RWPE2 (cell line): ENCODE measurements around the gene CNOT10.

Experiments
- ATAC-seq: fragments of 200-7000 bp; cut with Tn5 transposase; 3 replicates; pipeline ENCODE4 v1.9.1; 2021; ENCODE audit warnings: low read depth
- DNase-seq: peaks from one replicate; pipeline ENCODE4 v3.0.0-alpha.2; 2020; ENCODE audit warnings: low spot score
- H3K27ac ChIP-seq: fragments of 450-650 bp; 2 replicates; pipeline ENCODE4 v1.5.1; 2017; ENCODE audit warnings: mild to moderate bottlenecking; ENCODE audit not compliant: poor library complexity, severe bottlenecking
- H3K27me3 ChIP-seq: fragments of 250-450 bp; sonication (Bioruptor Pico); 2 replicates; pipeline ENCODE4 v1.5.1; 2021; ENCODE audit warnings: mild to moderate bottlenecking, moderate library complexity; ENCODE audit not compliant: insufficient read depth, poor library complexity, severe bottlenecking
- H3K36me3 ChIP-seq: fragments of 250-450 bp; sonication (Bioruptor Pico); 2 replicates; pipeline ENCODE4 v1.5.1; 2020; ENCODE audit warnings: low read depth, mild to moderate bottlenecking, moderate library complexity
- H3K4me1 ChIP-seq: fragments of 250-450 bp; sonication (Bioruptor Pico); 2 replicates; pipeline ENCODE4 v1.5.1; 2021; ENCODE audit warnings: mild to moderate bottlenecking, moderate library complexity; ENCODE audit not compliant: insufficient read depth, poor library complexity, severe bottlenecking
- H3K4me3 ChIP-seq: fragments of 250-450 bp; sonication (Bioruptor Pico); 2 replicates; pipeline ENCODE4 v1.5.1; 2021; ENCODE audit warnings: mild to moderate bottlenecking, moderate library complexity; ENCODE audit not compliant: severe bottlenecking
- H3K9me3 ChIP-seq: fragments of 250-450 bp; sonication (Bioruptor Pico); 2 replicates; pipeline ENCODE4 v1.5.1; 2021; ENCODE audit warnings: mild to moderate bottlenecking, moderate library complexity; ENCODE audit not compliant: severe bottlenecking
- CTCF ChIP-seq: fragments of 450-650 bp; IDR thresholded peaks from one replicate; pipeline ENCODE4 v1.5.1; 2017; ENCODE audit warnings: mild to moderate bottlenecking, moderate library complexity; ENCODE audit not compliant: poor library complexity, severe bottlenecking

Gene CNOT10

DNA sequence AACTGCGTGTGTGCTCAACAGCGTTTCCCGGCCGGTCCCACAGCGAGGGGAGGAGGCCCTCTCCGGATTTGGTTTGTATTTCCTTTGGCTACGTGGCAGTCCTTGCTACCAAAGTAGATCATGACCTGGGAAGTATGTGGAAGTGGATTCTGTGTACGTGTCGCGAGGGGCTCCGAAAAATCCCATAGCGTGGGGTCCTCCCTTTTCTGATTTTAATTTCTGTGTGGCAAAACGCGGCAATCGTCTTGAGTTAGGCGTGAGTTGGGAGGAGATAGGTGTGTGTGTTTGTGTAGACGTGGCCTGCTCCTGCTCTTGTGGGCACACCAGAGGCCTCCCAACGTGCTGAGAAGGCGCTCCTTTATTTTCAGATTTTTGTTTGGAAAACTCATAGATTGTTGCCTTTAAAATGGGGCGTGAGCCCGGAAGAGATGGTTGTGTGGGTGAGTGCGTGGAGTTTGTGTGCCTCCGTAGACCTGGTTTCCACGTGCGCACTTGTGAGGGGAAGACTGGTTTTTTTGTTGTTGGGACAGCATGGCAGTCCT, 134.1 kb downstream of the CNOT10 start:
- TF ChIP-seq CTCF, result no peak
- no peaks in the 10 kb centered on the region for H3K4me1 ChIP-seq
- no peaks in the 10 kb centered on the region for H3K9me3 ChIP-seq
- H3K27ac ChIP-seq, result no peak overlapping the region
- no peaks in the 10 kb centered on the region for H3K36me3 ChIP-seq
- H3K4me3 ChIP-seq, result no peak overlapping the region
- ATAC-seq, result no peak
- DNase-seq, result no peak
- peaks cover 79% of the 10 kb centered on the region for H3K27me3 ChIP-seq

DNA sequence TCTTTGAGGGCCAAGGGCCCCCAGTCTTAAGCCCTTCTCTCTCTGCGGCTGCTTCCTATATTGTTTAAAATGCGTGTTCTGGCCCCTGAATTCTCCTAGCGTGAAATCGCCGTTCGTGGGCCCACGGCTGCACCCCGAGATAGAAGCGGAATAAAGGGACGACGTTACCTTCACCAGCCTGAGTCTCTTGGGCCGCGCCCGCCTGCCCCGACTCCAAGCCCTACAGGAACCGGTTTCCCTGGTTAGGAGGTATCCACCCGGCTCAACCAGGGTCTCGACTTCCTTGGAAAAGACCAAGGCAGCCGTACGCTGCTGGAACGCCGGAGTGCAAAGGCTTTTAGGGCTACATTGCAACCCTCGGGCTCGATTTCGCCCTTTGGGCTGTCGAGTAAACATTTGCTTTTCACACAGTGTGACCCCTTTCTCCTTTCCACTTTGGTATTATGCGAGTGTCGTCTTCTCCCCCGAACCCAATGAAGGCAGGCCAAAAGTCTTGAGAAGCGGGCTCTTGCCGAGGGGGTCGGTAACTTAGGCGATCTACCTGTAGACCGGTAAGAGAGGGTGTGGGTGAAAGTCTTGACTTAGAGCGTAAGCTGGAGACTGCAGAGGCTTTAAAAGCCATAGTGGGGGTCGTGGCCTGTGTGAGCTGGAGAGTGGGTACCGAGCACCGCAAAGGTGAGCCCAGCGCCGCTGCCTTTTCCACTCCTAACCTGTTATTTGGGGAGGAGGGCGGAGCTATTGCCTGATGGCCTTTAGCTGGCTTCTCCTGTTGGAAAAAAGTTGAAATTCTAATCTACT, 134.8 kb downstream of the CNOT10 start:
- Histone ChIP-seq H3K4me1 (no peaks in the 10 kb centered on the region), H3K4me3 (no peak overlapping the region), H3K27ac (no peak overlapping the region), H3K36me3 (no peaks in the 10 kb centered on the region), H3K27me3 (peaks cover 77% of the 10 kb centered on the region), H3K9me3 (no peaks in the 10 kb centered on the region)
- DNase-seq (no peak), ATAC-seq (no peak)
- TF ChIP-seq CTCF, result no peak

DNA sequence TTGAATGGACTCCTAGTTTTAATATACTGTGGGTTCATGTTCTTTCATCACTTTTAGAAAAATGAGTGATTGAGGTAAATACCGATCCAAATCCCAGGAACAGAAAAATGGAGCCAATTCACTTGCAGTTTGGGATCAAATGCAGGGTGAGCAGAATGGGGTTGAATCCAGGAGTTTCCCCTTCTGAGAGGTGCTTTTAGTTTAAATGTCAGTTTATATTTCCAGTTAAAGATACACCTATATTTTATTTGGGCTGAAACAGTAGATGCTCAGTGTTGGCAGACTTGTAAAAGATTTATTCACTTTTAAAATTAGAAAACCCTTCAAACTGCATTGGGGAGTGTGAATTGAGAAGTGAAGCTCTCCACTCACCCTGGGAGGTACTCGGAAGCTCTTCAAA, 135.4 kb downstream of the CNOT10 start:
- H3K27me3 ChIP-seq, result peaks cover 70% of the 10 kb centered on the region
- DNase-seq, result no peak
- H3K36me3 ChIP-seq, result no peaks in the 10 kb centered on the region
- H3K27ac ChIP-seq, result no peak overlapping the region
- no peak for TF ChIP-seq CTCF
- H3K9me3 ChIP-seq, result no peaks in the 10 kb centered on the region
- ATAC-seq, result no peak
- H3K4me3 ChIP-seq, result no peak overlapping the region
- H3K4me1 ChIP-seq, result no peaks in the 10 kb centered on the region

DNA sequence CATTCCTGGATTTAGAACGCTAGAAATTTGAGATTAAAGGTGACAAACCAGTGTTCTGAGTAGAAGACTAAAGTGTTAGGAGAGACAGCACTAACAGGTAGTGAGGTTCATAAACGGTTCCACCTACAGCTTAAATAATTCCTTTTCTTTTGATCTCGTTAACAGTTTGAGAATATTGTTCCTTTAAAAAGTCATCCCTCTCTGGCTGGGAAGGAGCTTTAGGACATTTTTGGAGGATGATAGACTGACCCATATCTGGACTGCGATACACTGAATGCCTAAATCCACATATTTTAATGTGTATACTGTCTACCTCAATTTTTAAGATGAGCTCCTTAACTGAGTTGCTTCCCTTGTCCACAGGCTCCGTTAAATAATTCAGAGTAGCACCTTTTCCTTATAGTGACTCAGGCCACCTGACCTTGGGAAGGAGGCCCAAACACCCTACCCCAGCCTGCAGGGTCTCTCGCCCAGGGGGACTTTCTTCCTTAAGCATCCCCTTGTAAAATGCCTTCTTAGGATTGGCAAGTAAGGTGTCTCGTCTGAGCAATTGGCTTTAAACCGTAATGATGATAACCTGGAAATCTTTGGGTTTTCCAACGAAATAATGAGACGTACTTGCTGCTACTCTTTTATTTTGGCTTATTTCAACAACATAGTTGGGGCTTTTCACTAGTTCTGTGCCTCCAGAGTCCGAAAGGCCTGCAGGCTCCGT, 136.1 kb downstream of the CNOT10 start:
- DNase-seq (no peak), ATAC-seq (no peak)
- Histone ChIP-seq H3K4me3 (no peak overlapping the region), H3K36me3 (no peaks in the 10 kb centered on the region), H3K4me1 (no peaks in the 10 kb centered on the region), H3K27ac (no peak overlapping the region), H3K9me3 (no peaks in the 10 kb centered on the region), H3K27me3 (peaks cover 63% of the 10 kb centered on the region)
- TF ChIP-seq CTCF, result no peak
